Activated B cell treated with CpG ODN at 0.5 μM for 24 hours (primary cell): ENCODE results near the gene SIRT7. TPM values are rescaled to one million over a fixed set of nuclear protein-coding genes. Genes with fewer than 3 reads are reported as not detected.

ENCODE experiments used
- ATAC-seq: fragments of 200-7000 bp; cut with Tn5 transposase; one replicate; pipeline ENCODE4 v1.10.0; 2021; ENCODE audit warnings: low read depth, mild to moderate bottlenecking, moderate library complexity
- CTCF ChIA-PET: fragments of 350-600 bp; sonication (Branson Sonifier 250); formaldehyde crosslinking; loops from one replicate; lab custom pipeline; 2021; ENCODE audit warnings: antibody characterized with exemption; lab: Charles Lee
- POLR2A ChIA-PET: fragments of 350-600 bp; sonication (Branson Sonifier 250); formaldehyde crosslinking; loops from one replicate; lab custom pipeline; 2021; ENCODE audit warnings: antibody characterized with exemption; lab: Charles Lee
- DNase-seq: peaks from one replicate; pipeline ENCODE4 v3.0.0; 2022
- H3K27ac Mint-ChIP-seq: one replicate; pipeline ENCODE4 v1.8.0; 2020; ENCODE audit warnings: mixed read lengths
- H3K27me3 Mint-ChIP-seq: one replicate; pipeline ENCODE4 v1.8.0; 2021; ENCODE audit warnings: mixed read lengths
- H3K36me3 Mint-ChIP-seq: one replicate; pipeline ENCODE4 v1.8.0; 2021; ENCODE audit warnings: low read depth, mixed read lengths
- H3K4me1 Mint-ChIP-seq: one replicate; pipeline ENCODE4 v1.8.0; 2021; ENCODE audit warnings: mixed read lengths
- H3K4me3 Mint-ChIP-seq: one replicate; pipeline ENCODE4 v1.8.0; 2020; ENCODE audit warnings: mild to moderate bottlenecking, mixed read lengths
- H3K9me3 Mint-ChIP-seq: one replicate; pipeline ENCODE4 v1.8.0; 2020; ENCODE audit warnings: mixed read lengths
- intact Hi-C: fragments of 100-400 bp; cut with micrococcal nuclease; formaldehyde crosslinking; loops from one replicate; pipeline ENCODE4 v1.15.1; 2024
- total RNA-seq: library from RNA; stranded (reverse); gene quantifications from 2 replicates; pipeline ENCODE4 v1.2.3, GENCODE V29; 2022
- TF ChIP-seq, protein P1 (sequence below): fragments of 200-600 bp; IDR thresholded peaks from one replicate; pipeline ENCODE4 v1.8.0; 2022; ENCODE audit warnings: antibody characterized with exemption, mild to moderate bottlenecking

The SIRT7 gene
- total RNA-seq, 1 donor from 2014 or later: 66.4 TPM

DNA sequence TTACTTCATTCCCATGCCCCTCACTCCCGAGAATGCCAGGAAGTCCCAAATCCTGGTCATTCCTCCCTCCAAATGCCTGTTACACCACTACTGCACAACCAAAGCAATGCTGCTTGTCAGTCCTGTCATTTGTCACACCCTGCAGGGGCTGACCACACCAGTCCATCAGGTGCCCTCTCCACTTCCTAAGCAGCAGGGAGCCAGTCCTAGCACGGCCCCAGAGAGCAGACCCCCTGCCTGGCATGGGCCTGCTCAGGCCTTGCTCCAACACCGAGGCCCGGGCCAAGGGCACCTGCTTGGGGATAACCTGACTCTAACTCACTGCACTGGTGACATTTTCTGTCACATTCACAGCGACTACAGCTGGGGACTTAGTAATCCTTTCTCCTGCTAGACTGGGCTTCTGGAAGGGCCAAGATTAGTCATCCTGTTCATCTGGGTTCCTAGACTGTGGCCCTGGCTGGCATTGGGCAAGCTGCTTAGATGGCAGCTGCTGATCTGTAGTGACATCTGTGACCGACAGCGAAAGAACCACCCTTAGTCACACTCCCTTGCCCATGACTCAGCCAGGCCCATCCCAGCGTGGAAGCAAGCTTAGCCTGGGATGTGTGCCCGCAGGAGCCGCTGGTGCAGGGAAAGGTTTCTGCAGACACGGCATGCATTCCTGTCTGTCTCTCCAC, 32.0 kb downstream of the SIRT7 start:
- DNase-seq (no peak), ATAC-seq (no peak)
- Mint-ChIP-seq H3K9me3 (no peaks in the 10 kb centered on the region), H3K4me1 (peaks cover 18% of the 10 kb centered on the region), H3K27ac (no peak overlapping the region), H3K4me3 (no peak overlapping the region), H3K27me3 (no peaks in the 10 kb centered on the region), H3K36me3 (peaks cover 71% of the 10 kb centered on the region)
- CTCF ChIA-PET: no interaction called here
- intact Hi-C loops: no loop called here
- POLR2A ChIA-PET: interaction anchor here (3.9 kb wide), 1 partner anchor 15 kb away, joined by 16 read pairs; the partner anchor contains the start of gene ARHGDIA
- TF ChIP-seq, protein P1, sequence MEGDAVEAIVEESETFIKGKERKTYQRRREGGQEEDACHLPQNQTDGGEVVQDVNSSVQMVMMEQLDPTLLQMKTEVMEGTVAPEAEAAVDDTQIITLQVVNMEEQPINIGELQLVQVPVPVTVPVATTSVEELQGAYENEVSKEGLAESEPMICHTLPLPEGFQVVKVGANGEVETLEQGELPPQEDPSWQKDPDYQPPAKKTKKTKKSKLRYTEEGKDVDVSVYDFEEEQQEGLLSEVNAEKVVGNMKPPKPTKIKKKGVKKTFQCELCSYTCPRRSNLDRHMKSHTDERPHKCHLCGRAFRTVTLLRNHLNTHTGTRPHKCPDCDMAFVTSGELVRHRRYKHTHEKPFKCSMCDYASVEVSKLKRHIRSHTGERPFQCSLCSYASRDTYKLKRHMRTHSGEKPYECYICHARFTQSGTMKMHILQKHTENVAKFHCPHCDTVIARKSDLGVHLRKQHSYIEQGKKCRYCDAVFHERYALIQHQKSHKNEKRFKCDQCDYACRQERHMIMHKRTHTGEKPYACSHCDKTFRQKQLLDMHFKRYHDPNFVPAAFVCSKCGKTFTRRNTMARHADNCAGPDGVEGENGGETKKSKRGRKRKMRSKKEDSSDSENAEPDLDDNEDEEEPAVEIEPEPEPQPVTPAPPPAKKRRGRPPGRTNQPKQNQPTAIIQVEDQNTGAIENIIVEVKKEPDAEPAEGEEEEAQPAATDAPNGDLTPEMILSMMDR: no peak

DNA sequence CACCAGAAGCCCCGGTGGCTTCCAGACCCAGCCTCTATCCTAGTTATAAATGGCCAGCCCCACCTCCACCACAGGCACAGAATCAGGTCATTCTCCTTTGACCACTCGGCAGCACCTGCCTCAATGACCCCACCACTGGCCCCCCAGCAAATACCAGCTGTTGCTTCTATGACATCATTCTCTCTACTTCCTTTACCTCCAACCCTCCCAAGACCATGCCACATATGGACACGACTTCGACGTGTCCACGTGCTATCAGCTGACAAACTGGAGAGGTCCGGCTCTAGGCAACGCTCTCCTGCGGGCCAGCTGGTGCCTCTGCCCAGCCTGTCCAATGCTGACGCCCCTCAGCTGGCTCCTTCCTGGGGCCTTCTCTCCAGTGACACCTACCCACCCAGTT, 32.5 kb downstream of the SIRT7 start:
- TF ChIP-seq, protein P1: no peak
- H3K4me1 Mint-ChIP-seq: peaks cover 14% of the 10 kb centered on the region
- DNase-seq: no peak
- CTCF ChIA-PET: no interaction called here
- no peaks in the 10 kb centered on the region for H3K27me3 Mint-ChIP-seq
- H3K36me3 Mint-ChIP-seq: peaks cover 73% of the 10 kb centered on the region
- no peaks in the 10 kb centered on the region for H3K9me3 Mint-ChIP-seq
- intact Hi-C loops: no loop called here
- no peak overlapping the region for H3K4me3 Mint-ChIP-seq
- POLR2A ChIA-PET: interaction anchor here (3.9 kb wide), 1 partner anchor 15 kb away, joined by 16 read pairs; the partner anchor contains the start of gene ARHGDIA
- no peak overlapping the region for H3K27ac Mint-ChIP-seq
- ATAC-seq: no peak

DNA sequence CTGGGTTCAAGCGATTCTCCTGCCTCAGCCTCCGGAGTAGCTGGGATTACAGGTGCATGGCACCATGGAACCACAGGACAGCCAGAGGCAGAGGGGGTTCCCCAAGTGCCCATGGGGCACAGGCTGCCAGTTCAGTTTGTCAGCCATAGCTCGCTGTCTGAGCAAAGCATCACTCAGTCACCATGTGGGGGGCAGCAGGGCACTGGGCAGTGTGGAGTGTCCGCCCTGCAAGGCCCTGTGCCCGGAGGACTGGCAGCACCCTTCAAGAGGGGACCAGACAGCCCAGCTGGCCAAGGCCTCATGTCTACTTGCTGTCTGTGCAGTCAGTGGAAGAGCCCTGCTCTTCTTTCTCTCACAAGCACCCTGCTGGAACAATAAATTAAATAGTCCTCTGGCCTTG, 33.0 kb downstream of the SIRT7 start:
- Mint-ChIP-seq H3K9me3 (no peaks in the 10 kb centered on the region), H3K27ac (no peak overlapping the region), H3K36me3 (peaks cover 73% of the 10 kb centered on the region), H3K27me3 (no peaks in the 10 kb centered on the region), H3K4me3 (no peak overlapping the region), H3K4me1 (peaks cover 9% of the 10 kb centered on the region)
- CTCF ChIA-PET: no interaction called here
- TF ChIP-seq, protein P1: no peak
- ATAC-seq (no peak), DNase-seq (no peak)
- POLR2A ChIA-PET: interaction anchor here (3.9 kb wide), 1 partner anchor 14 kb away, joined by 16 read pairs; the partner anchor contains the start of gene ARHGDIA
- intact Hi-C loops: no loop called here

DNA sequence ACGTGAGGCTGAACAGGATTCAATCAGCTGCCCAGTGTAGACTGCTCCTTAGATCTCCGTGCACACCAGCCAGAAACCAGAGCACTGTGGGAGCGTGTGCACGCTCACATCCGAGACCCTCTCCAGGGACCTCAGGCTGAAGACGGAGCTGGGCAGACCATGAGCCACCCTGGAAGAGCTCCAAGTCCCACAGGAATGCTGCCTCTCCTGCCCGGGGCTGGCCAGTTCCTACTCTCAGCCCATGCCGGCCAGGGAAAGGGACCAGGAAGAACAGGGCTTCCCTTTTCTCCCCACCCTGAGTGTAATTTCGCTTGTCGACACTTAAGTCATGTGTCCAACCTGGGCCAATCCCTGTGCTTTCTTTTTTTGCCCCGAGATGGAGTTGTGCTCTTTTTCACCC, 33.5 kb downstream of the SIRT7 start:
- H3K4me1 Mint-ChIP-seq: peaks cover 8% of the 10 kb centered on the region
- ATAC-seq (no peak), DNase-seq (no peak)
- H3K36me3 Mint-ChIP-seq: peaks cover 73% of the 10 kb centered on the region
- TF ChIP-seq, protein P1: no peak
- intact Hi-C loops: no loop called here
- no peaks in the 10 kb centered on the region for H3K27me3 Mint-ChIP-seq
- POLR2A ChIA-PET: interaction anchor here (0.5 to 3.9 kb wide), 2 partner anchors 14 to 37 kb away, joined by 3 to 16 read pairs; partner anchors contain the start of gene ARHGDIA
- no peak overlapping the region for H3K27ac Mint-ChIP-seq
- H3K4me3 Mint-ChIP-seq: no peak overlapping the region
- CTCF ChIA-PET: no interaction called here
- H3K9me3 Mint-ChIP-seq: no peaks in the 10 kb centered on the region

DNA sequence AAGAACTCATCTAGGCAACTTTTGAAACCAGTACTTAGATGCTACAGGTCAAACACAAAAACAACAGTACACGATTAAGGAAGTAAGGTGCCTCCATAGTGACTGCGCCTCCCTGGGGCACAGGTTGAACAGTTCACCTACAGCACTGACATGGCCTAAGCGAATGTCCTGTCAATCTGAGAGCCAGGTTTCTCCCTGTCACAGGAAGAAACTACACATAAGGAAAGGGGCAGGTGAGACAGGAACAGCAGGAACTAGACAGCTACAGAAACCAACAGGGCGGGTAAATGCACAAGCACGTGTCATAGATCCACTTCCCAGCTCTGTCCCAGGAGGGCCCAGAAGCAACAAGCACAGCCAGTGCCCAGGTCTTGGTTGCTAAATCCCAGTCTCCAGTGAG, 38.9 kb downstream of the SIRT7 start:
- CTCF ChIA-PET: no interaction called here

More for the DNA sequence above, 38.9 kb downstream of the SIRT7 start:
- TF ChIP-seq, protein P1: no peak
- H3K4me1 Mint-ChIP-seq: no peaks in the 10 kb centered on the region
- H3K4me3 Mint-ChIP-seq: no peak overlapping the region
- no peak for ATAC-seq
- POLR2A ChIA-PET: no interaction called here
- no peaks in the 10 kb centered on the region for H3K9me3 Mint-ChIP-seq
- H3K27me3 Mint-ChIP-seq: no peaks in the 10 kb centered on the region
- intact Hi-C loops: no loop called here
- DNase-seq: no peak
- no peak overlapping the region for H3K27ac Mint-ChIP-seq
- H3K36me3 Mint-ChIP-seq: peaks cover 40% of the 10 kb centered on the region
